T-helper 17 cell (primary cell): ENCODE measurements around the gene LTBP3. TPM values are rescaled to one million over a fixed set of nuclear protein-coding genes. Genes with fewer than 3 reads are reported as not detected.

Experiments
- ATAC-seq: fragments of 150-1000 bp; cut with Tn5 transposase; 2 replicates; pipeline ENCODE4 v1.10.0; 2021; ENCODE audit warnings: mild to moderate bottlenecking, moderate library complexity
- DNase-seq, 3 donors: peaks; one replicate each; pipeline versions ENCODE4 v3.0.0 to v3.0.0-alpha.2; 2020 to 2021
- H3K9me3 ChIP-seq: one replicate; pipeline ENCODE4 v1.7.0; 2013; ENCODE audit warnings: low read length, mild to moderate bottlenecking; ENCODE audit not compliant: control insufficient read depth, poor library complexity, severe bottlenecking
- H3K27ac Mint-ChIP-seq: one replicate; pipeline ENCODE4 v1.8.0; 2022; ENCODE audit warnings: mild to moderate bottlenecking, moderate library complexity, mixed read lengths
- H3K27me3 Mint-ChIP-seq: one replicate; pipeline ENCODE4 v1.8.0; 2022; ENCODE audit warnings: mixed read lengths
- H3K36me3 Mint-ChIP-seq: one replicate; pipeline ENCODE4 v1.8.0; 2022; ENCODE audit warnings: low read depth, mixed read lengths
- H3K4me1 Mint-ChIP-seq: one replicate; pipeline ENCODE4 v1.8.0; 2022; ENCODE audit warnings: mild to moderate bottlenecking, mixed read lengths
- H3K4me3 Mint-ChIP-seq: one replicate; pipeline ENCODE4 v1.8.0; 2022; ENCODE audit warnings: mild to moderate bottlenecking, moderate library complexity, mixed read lengths
- total RNA-seq, 4 donors: library from RNA in 2 of 4; stranded (reverse) in 2 of 4; gene quantifications; one replicate each; pipeline ENCODE4 v1.2.3 and lab custom pipeline; 2022 to 2026

The LTBP3 gene
- total RNA-seq, 2 donors from 2014 or later = 123 to 187 TPM

GRCh38 chr11:65559951-65560537 is 1.9 kb upstream of the LTBP3 start:
- no peak for ATAC-seq
- Mint-ChIP-seq H3K27ac (peak overlapping the region; percentile 96), H3K27me3 (no peaks in the 10 kb centered on the region), H3K4me3 (peak overlapping the region; percentile 49), H3K36me3 (no peaks in the 10 kb centered on the region), H3K4me1 (peaks cover 43% of the 10 kb centered on the region)
- DNase-seq = no peak
- no peaks in the 10 kb centered on the region for H3K9me3 ChIP-seq

DNA sequence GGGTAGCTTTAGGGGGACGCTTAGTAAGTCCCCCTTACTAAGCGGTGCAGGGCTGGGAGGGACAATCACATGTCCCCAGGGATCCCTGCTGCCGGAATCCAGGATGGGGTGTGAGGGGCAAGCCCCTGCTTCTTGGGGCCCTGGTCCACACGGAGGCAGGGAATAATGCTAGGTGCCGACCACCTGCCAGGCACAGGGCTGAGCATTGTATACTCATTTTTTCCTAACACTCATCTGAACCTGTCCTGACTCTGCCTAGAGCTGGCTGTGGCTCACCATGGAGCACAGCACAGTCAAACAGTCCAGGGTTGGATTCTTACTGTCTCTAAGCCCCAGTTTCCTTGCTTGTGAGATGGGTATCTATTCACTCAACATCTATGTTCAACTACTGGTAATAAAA is 1.4 kb upstream of the LTBP3 start:
- ATAC-seq (no peak), DNase-seq (no peak)
- Mint-ChIP-seq H3K27me3 (no peaks in the 10 kb centered on the region), H3K36me3 (no peaks in the 10 kb centered on the region), H3K27ac (peak overlapping the region; percentile 96), H3K4me1 (peaks cover 46% of the 10 kb centered on the region), H3K4me3 (peak overlapping the region; percentile 77)
- no peaks in the 10 kb centered on the region for H3K9me3 ChIP-seq

GRCh38 chr11:65558930-65559509 is 861 bp upstream of the LTBP3 start:
- ATAC-seq (no peak), DNase-seq (no peak)
- Mint-ChIP-seq H3K4me1 (peaks cover 50% of the 10 kb centered on the region), H3K4me3 (peak overlapping the region; percentile 77), H3K36me3 (no peaks in the 10 kb centered on the region), H3K27me3 (no peaks in the 10 kb centered on the region), H3K27ac (peak overlapping the region; percentile 96)
- H3K9me3 ChIP-seq = no peaks in the 10 kb centered on the region

DNA sequence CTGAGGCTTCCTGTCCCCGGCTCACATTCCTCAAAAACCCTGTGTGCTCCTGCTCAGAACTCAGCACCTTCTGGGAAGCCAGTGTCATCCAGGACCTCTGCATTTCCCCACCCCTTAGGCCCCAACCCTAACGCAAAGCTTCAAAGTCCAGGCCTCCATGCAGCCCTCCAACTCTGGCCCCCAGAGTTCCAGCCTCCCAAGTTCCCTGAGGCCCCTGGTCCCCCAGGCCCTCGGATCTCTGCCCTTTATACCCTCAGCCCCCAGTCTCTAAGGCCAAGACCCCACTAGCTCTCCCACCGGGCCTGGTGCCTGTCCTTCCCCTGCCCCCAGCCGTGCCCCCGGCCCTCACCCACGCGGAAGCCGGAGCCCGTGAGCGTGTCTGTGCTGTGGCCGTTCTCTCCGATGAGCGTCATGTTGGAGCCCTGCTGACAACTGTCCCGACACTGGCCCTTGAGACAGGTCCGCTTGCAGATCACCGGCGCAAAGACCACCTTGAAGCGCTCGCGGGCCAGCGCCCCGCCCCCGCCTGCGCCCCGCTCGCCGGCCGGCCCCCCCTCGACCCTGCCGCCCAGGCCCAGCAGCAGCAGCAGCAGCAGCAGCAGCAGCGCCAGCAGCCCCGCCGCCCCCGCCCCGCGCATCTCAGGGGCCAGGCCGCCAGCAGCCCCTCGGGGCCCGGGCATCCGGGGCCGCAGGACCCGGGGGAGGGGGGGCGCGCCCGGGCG is 718 bp downstream of the LTBP3 start:
- peaks cover 53% of the 10 kb centered on the region for H3K4me1 Mint-ChIP-seq
- no peaks in the 10 kb centered on the region for H3K9me3 ChIP-seq
- no peaks in the 10 kb centered on the region for H3K36me3 Mint-ChIP-seq
- peak overlapping the region; percentile 91 for H3K4me3 Mint-ChIP-seq
- H3K27ac Mint-ChIP-seq = peak overlapping the region; percentile 96
- DNase-seq (no peak), ATAC-seq (no peak)
- H3K27me3 Mint-ChIP-seq = no peaks in the 10 kb centered on the region

DNA sequence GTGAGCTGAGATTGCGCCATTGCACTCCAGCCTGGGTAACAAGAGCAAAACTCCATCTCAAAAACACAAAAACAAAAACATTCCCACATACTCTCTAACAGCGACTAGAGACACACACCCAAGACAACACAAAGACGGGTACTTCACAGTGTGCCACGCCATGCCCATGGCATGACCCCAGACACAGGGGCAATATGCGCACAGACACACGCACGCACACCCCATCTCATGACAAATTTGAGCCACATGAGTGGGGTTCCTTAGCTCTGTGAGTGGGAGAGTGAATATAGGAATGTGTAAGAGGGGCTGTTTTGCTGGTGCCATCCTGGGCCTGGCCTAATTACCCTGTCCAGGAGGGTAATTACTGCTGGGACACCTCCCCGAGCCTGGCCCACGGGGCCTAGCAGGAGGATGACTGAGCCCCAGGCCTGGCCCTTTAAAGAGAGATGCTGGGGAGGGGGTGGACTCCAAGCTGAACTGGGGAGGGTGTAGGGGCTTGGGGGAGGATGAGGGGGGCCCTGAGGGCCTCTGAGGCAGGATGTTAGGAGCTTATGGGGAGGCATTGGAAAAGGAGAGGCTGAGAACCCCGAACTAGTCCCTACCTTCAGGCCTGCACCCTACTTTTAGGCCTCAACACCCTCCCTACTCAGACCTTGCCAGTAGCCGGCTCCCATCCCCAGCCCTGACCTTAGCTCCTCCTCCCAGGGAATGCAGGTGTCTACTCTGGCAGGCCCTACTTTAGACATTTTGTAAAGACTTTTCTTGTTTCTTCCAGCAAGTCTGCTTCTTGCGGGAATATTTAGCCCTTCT is 1.5 kb downstream of the LTBP3 start:
- peak overlapping the region; percentile 91 for H3K4me3 Mint-ChIP-seq
- no peaks in the 10 kb centered on the region for H3K36me3 Mint-ChIP-seq
- peaks cover 58% of the 10 kb centered on the region for H3K4me1 Mint-ChIP-seq
- no peak for ATAC-seq
- no peak for DNase-seq
- H3K27ac Mint-ChIP-seq = peak overlapping the region; percentile 96
- no peaks in the 10 kb centered on the region for H3K9me3 ChIP-seq
- H3K27me3 Mint-ChIP-seq = no peaks in the 10 kb centered on the region

DNA sequence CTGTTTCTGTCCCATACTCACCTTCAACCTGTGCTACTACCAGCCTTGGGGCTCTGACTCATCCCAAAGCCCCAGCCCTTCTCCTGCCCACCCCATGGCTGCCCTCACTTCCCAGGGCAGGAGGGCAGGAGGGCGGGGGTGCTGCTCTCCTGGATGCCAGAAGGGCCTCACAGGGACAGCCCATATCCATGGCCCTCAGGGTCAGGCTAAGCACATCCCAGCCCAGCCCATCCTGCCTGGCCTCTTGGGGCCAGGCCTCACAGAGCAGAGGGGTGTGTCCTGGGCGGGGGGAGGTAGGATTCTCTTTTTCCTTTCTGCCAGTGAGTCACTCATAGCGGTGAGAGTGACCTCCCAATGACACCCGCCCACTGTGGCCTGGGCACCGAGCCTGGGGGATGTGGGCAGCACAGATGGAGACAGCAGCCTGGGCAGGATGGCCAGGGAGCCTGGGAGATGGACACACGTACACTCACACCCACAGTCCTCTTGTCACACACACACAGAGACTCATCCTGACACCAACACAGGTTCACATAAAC is 2.4 kb downstream of the LTBP3 start:
- peaks cover 63% of the 10 kb centered on the region for H3K4me1 Mint-ChIP-seq
- peak overlapping the region; percentile 91 for H3K4me3 Mint-ChIP-seq
- no peaks in the 10 kb centered on the region for H3K9me3 ChIP-seq
- no peak for DNase-seq
- no peaks in the 10 kb centered on the region for H3K36me3 Mint-ChIP-seq
- H3K27me3 Mint-ChIP-seq = no peaks in the 10 kb centered on the region
- peak overlapping the region; percentile 96 for H3K27ac Mint-ChIP-seq
- no peak for ATAC-seq

DNA sequence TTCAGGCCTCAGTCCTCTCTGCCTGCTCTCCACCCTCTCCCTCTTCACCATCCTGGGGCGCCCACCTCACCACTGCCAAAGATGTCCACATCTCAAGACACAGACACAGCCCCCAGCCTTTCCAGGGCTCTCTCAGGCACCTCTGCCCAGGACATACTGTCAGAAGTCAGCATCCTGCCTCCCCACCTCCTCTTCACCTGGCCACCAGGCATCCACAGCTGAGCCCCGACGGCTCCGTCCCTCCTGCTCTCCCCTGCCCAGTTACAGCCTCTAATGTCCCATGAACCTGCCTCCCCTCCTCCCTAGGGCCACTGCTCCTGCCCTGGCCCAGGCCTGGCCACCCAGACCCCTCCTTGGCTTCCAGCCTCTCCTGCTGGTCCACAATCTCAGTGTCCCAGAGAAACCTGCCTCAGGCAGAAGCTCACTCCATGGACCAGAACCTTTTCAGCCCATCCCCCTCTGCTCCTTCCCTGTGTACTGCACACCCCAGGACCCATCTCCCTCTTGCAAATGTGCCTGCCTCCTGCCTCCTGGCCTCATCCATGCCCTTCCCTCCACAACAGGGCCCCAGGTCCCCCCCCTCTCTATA is 3.2 kb downstream of the LTBP3 start:
- no peaks in the 10 kb centered on the region for H3K36me3 Mint-ChIP-seq
- H3K4me1 Mint-ChIP-seq = peaks cover 56% of the 10 kb centered on the region
- H3K4me3 Mint-ChIP-seq = peak overlapping the region; percentile 91
- peak overlapping the region; percentile 96 for H3K27ac Mint-ChIP-seq
- DNase-seq = no peak
- H3K27me3 Mint-ChIP-seq = no peaks in the 10 kb centered on the region
- H3K9me3 ChIP-seq = no peaks in the 10 kb centered on the region
- ATAC-seq = no peak

DNA sequence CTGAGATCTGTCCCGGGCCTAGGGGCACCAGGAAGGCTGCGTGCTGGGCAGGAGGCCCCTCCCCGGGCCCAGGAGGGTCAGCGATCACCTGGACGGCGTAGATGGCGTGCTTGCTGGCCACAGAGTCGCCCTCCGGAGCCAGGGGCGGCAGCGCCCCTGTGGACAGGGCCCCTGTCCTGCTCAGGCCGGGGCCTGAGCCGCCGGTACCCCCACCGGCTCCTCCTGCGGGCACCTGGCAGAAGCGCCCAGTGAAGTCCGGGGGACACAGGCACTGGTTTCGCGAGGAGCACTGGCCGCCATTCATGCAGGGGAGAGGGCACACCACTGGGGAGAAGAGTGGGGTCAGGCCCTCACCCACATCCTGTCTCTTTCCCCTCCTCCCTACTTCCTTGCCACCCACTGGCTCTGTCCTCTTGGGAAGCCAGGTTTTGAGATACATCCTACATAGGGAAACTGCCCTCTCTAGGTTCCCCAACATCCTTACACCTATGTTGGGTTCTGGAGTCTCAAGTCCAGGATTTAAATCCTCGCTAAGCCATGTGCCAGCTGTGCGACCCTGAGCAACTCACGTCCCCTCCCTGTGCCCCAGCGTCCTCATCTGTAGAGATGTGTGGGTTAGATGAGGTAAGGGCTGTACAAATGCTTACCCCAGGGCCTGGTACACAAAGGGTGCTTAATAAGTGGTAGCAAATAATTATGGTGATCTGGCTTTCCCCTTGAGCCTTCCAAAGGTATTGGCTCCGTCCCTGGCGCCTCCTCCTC is 3.9 kb downstream of the LTBP3 start:
- no peaks in the 10 kb centered on the region for H3K9me3 ChIP-seq
- Mint-ChIP-seq H3K27ac (peak overlapping the region; percentile 96), H3K27me3 (no peaks in the 10 kb centered on the region), H3K4me3 (peak overlapping the region; percentile 91), H3K4me1 (peaks cover 56% of the 10 kb centered on the region), H3K36me3 (peaks cover 3% of the 10 kb centered on the region)
- ATAC-seq (no peak), DNase-seq (no peak)

DNA sequence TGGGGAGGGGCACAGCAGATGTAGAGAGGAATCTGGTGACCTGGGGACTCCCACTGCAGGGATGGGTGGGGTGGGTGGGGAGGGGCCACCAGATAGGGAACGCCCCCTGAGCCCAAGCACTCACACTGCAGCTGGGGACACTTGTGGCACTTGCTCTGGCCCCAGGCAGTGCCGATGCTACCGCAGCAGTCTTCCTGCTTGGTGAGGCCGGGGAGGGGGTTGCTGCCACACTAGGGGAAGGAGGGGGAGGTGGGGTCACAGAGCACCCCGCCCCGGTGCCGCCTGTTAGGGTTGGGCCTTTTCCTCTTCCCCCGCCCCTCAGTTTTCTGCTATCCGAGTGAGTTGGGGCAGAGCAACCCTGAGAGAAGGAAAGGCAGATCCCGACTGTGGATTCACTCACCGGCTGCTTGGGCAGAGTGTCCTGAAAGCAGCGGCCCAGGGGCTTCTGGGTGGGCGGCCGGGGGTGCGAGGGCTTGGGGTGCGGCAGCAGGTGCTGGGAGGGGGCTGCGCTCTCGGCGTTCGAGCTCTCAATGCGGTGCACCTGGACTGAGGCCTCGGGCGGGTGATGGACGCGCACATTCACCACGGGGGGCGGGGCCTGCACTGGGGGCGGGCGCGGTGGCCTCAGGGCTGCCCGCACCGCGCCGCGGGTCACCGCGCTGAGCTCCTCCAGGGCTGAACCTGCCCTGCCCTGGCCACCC is 4.7 kb downstream of the LTBP3 start:
- H3K4me1 Mint-ChIP-seq = peaks cover 56% of the 10 kb centered on the region
- H3K36me3 Mint-ChIP-seq = peaks cover 5% of the 10 kb centered on the region
- peak; percentile 85 for ATAC-seq
- H3K27ac Mint-ChIP-seq = no peak overlapping the region
- H3K27me3 Mint-ChIP-seq = no peaks in the 10 kb centered on the region
- H3K9me3 ChIP-seq = no peaks in the 10 kb centered on the region
- H3K4me3 Mint-ChIP-seq = peak overlapping the region; percentile 76
- peak; percentile 66 to 80 (median 69) for DNase-seq

- H3K36me3 Mint-ChIP-seq = peaks cover 5% of the 10 kb centered on the region
- no peaks in the 10 kb centered on the region for H3K9me3 ChIP-seq
- peak overlapping the region; percentile 76 for H3K4me3 Mint-ChIP-seq
- H3K4me1 Mint-ChIP-seq = peaks cover 59% of the 10 kb centered on the region
- no peak for ATAC-seq
- H3K27me3 Mint-ChIP-seq = no peaks in the 10 kb centered on the region
- DNase-seq = no peak
- H3K27ac Mint-ChIP-seq = peak overlapping the region; percentile 90
Observed at GRCh38 chr11:65552388-65552951, 5.7 kb downstream of the LTBP3 start.

- no peaks in the 10 kb centered on the region for H3K9me3 ChIP-seq
Observed at GRCh38 chr11:65551572-65552387, 6.4 kb downstream of the LTBP3 start.

More at GRCh38 chr11:65551572-65552387, 6.4 kb downstream of the LTBP3 start:
- Mint-ChIP-seq H3K4me1 (peaks cover 55% of the 10 kb centered on the region), H3K4me3 (peak overlapping the region; percentile 76), H3K27ac (peak overlapping the region; percentile 90), H3K27me3 (no peaks in the 10 kb centered on the region), H3K36me3 (peaks cover 5% of the 10 kb centered on the region)
- DNase-seq = peak; percentile 44 to 61 (median 48)
- peak; percentile 48 for ATAC-seq
